A549 (cell line): ENCODE data around the gene ACOT7. TPM values are rescaled to one million over a fixed set of nuclear protein-coding genes. Genes with fewer than 3 reads are reported as not detected.

Source experiments
- ATAC-seq, 2 experiments: fragments of 200-7000 bp in 1 of 2; fragments of >200 bp in 1 of 2; cut with Nextera tagmentation in 1 of 2; cut with Tn5 transposase in 1 of 2; 3 replicates each; pipeline versions ENCODE4 v1.8.0 to v1.9.1; 2018 to 2020; ENCODE audit warnings: mild to moderate bottlenecking in 1 of 2, moderate library complexity in 1 of 2
- CTCF ChIA-PET: fragments of 300-600 bp; sonication (Branson Sonifier 250); formaldehyde crosslinking; extraction: SDS; loops from one replicate; lab custom pipeline; 2021; ENCODE audit warnings: antibody characterized with exemption, inconsistent platforms; lab: Yijun Ruan, JAX
- POLR2A ChIA-PET: fragments of 350-600 bp; formaldehyde crosslinking; extraction: SDS; loops from one replicate; lab custom pipeline; 2021; ENCODE audit warnings: antibody characterized with exemption, inconsistent platforms; lab: Yijun Ruan, JAX
- DNase-seq, 2 experiments: peaks; one replicate each; pipeline versions ENCODE4 v3.0.0 to v3.0.0-alpha.2; 2011 to 2016; ENCODE audit warnings: low read depth in 1 of 2, low spot score in 1 of 2
- FAIRE-seq: peaks from 2 replicates; lab custom pipeline; 2011; peaks lifted over from hg19 to GRCh38; lab: Jason Lieb, UNC
- H3K27ac ChIP-seq, 2 experiments: fragments of >200 bp; sonication (Bioruptor Twin); formaldehyde crosslinking; 3 replicates each; pipeline ENCODE4 v1.5.1; 2016 to 2017
- H3K4me1 ChIP-seq: fragments of >200 bp; sonication (Bioruptor Twin); formaldehyde crosslinking; 3 replicates; pipeline ENCODE4 v1.6.1; 2016
- H3K4me2 ChIP-seq: fragments of >200 bp; sonication (Bioruptor Twin); formaldehyde crosslinking; 3 replicates; pipeline ENCODE4 v1.6.1; 2016
- H3K4me3 ChIP-seq: fragments of >200 bp; sonication (Bioruptor Twin); formaldehyde crosslinking; 3 replicates; pipeline ENCODE4 v1.5.1; 2016
- H3K9me3 ChIP-seq: fragments of >200 bp; sonication (Bioruptor Twin); formaldehyde crosslinking; 3 replicates; pipeline ENCODE4 v1.6.1; 2016
- CBX2 ChIP-seq: fragments of 200-600 bp; sonication (generic); IDR thresholded peaks from 2 replicates; pipeline ENCODE4 v1.6.1; 2016; ENCODE audit warnings: low read depth, mild to moderate bottlenecking, borderline replicate concordance
- EHMT2 ChIP-seq: fragments of 200-600 bp; sonication (generic); IDR thresholded peaks from 2 replicates; pipeline ENCODE4 v1.6.1; 2016; ENCODE audit warnings: antibody characterized with exemption, low read depth, mild to moderate bottlenecking, moderate library complexity
- EP300 ChIP-seq, 2 experiments: fragments of >200 bp; sonication (Bioruptor Twin); formaldehyde crosslinking; IDR thresholded peaks; 2 replicates in 1 of 2; 3 replicates in 1 of 2; pipeline ENCODE4 v1.6.1; 2016 to 2017
- GATA3 ChIP-seq: IDR thresholded peaks from 2 replicates; pipeline ENCODE4 v1.6.1; 2012; ENCODE audit warnings: borderline replicate concordance
- HMGXB4 ChIP-seq: fragments of 250-450 bp; sonication (Bioruptor Pico); IDR thresholded peaks from 2 replicates; pipeline ENCODE4 v1.5.0; 2021; ENCODE audit warnings: mild to moderate bottlenecking, moderate library complexity, borderline replicate concordance
- HOXA7 ChIP-seq: fragments of 250-450 bp; sonication (Bioruptor Pico); IDR thresholded peaks from 2 replicates; pipeline ENCODE4 v1.5.0; 2020; ENCODE audit warnings: mild to moderate bottlenecking, moderate library complexity
- HOXB13 ChIP-seq: fragments of 250-450 bp; sonication (Bioruptor Pico); IDR thresholded peaks from 2 replicates; pipeline ENCODE4 v1.5.0; 2020; ENCODE audit warnings: low read depth, mild to moderate bottlenecking, moderate library complexity
- KDM1A ChIP-seq: fragments of 200-600 bp; sonication (generic); IDR thresholded peaks from 2 replicates; pipeline ENCODE4 v1.6.1; 2016; ENCODE audit warnings: low read depth, mild to moderate bottlenecking
- MAFK ChIP-seq: fragments of 450-650 bp; IDR thresholded peaks from 2 replicates; pipeline ENCODE4 v1.6.1; 2014; ENCODE audit not compliant: partially characterized antibody
- MAX ChIP-seq: IDR thresholded peaks from 2 replicates; pipeline ENCODE4 v1.6.1; 2012
- MAZ ChIP-seq: fragments of 150-350 bp; IDR thresholded peaks from 2 replicates; pipeline ENCODE4 v1.6.1; 2014; ENCODE audit warnings: antibody characterized with exemption, low read depth, low read length, borderline replicate concordance
- NFE2L2 ChIP-seq: fragments of 150-350 bp; conservative IDR thresholded peaks from 2 replicates; pipeline ENCODE4 v1.6.1; 2014; ENCODE audit warnings: low read length
- NPAS2 ChIP-seq: fragments of 250-450 bp; sonication (Bioruptor Pico); IDR thresholded peaks from 2 replicates; pipeline ENCODE4 v1.8.0; 2022; ENCODE audit warnings: mild to moderate bottlenecking, moderate library complexity, borderline replicate concordance
- PBX3 ChIP-seq: IDR thresholded peaks from 2 replicates; pipeline ENCODE4 v1.6.1; 2012
- PHF8 ChIP-seq: fragments of 200-600 bp; sonication (generic); IDR thresholded peaks from 2 replicates; pipeline ENCODE4 v1.6.1; 2016; ENCODE audit warnings: low read depth, mild to moderate bottlenecking, antibody characterized with exemption, moderate library complexity, borderline replicate concordance
- POLR2A ChIP-seq: IDR thresholded peaks from 2 replicates; pipeline ENCODE4 v1.6.1; 2012; ENCODE audit warnings: mild to moderate bottlenecking, low read length
- RCOR1 ChIP-seq: fragments of 150-350 bp; IDR thresholded peaks from 2 replicates; pipeline ENCODE4 v1.6.1; 2014; ENCODE audit warnings: antibody characterized with exemption, low read length, low read depth
- RFX5 ChIP-seq: fragments of 450-650 bp; IDR thresholded peaks from 2 replicates; pipeline ENCODE4 v1.7.1; 2014; ENCODE audit warnings: antibody characterized with exemption, mild to moderate bottlenecking, moderate library complexity
- RNF2 ChIP-seq: fragments of 200-600 bp; sonication (generic); IDR thresholded peaks from 2 replicates; pipeline ENCODE4 v1.6.1; 2016; ENCODE audit warnings: low read depth, mild to moderate bottlenecking, antibody characterized with exemption, moderate library complexity, borderline replicate concordance
- SREBF2 ChIP-seq: fragments of 450-650 bp; IDR thresholded peaks from 2 replicates; pipeline ENCODE4 v1.6.1; 2014; ENCODE audit warnings: mild to moderate bottlenecking, moderate library complexity
- USF2 ChIP-seq: fragments of 450-650 bp; IDR thresholded peaks from 2 replicates; pipeline ENCODE4 v1.6.1; 2014; ENCODE audit warnings: antibody characterized with exemption
- ZFP36 ChIP-seq: fragments of 450-650 bp; IDR thresholded peaks from 2 replicates; pipeline ENCODE4 v1.6.1; 2014; ENCODE audit warnings: borderline replicate concordance; ENCODE audit not compliant: partially characterized antibody
- WGBS: methylation state at CpG from one replicate; pipeline ENCODE4 v1.1.6; 2017; ENCODE audit errors: missing lambda C conversion rate; 5-methylcytosine and 5-hydroxymethylcytosine counted together
- polyA plus RNA-seq, 4 experiments: library from polyadenylated mRNA; depleted of rRNA in 3 of 4; stranded (reverse); fragments of >200 nt; fragmentation: RNase III in 1 of 4; extraction: RNeasy Plus Mini Kit Qiagen cat#74134 plus additional on column Dnase treatment in 1 of 4; gene quantifications; 2 replicates in 3 of 4; 3 replicates in 1 of 4; pipeline ENCODE4 v1.2.3, GENCODE V29; 2011 to 2017

The ACOT7 gene
- polyA plus RNA-seq, 2 of the 4 experiments (the other 2 are of a cell fraction) = 48.0 to 49.6 TPM

- WGBS = 63% methylated on average over 9 of the region's 26 CpGs
- Histone ChIP-seq H3K4me1 (peaks cover 16% of the 10 kb centered on the region), H3K4me2 (no peak overlapping the region), H3K4me3 (no peak overlapping the region), H3K27ac (no peak overlapping the region), H3K9me3 (no peaks in the 10 kb centered on the region)
- CTCF ChIA-PET = interaction anchor here (1.3 to 1.6 kb wide), 2 partner anchors 10 to 23 kb away, joined by 7 to 9 read pairs; no protein-coding TSS in a partner anchor
- no peak for FAIRE-seq
- ATAC-seq = 0 out of 6 replicates have a peak, but pooled peaks of 1 of the 2 experiments have one; percentile 11
- DNase-seq = no peak
- no peak for TF ChIP-seq RCOR1
- TF ChIP-seq HOXB13 (CRISPR knock-in tag) = no peak
- no peak for TF ChIP-seq HOXA7
- TF ChIP-seq RNF2 = no peak
- no peak for TF ChIP-seq NPAS2 (CRISPR knock-in tag)
- no peak for TF ChIP-seq MAX
- TF ChIP-seq RFX5 = no peak
- no peak for TF ChIP-seq GATA3
- no peak for TF ChIP-seq HMGXB4 (CRISPR knock-in tag)
- no peak for TF ChIP-seq KDM1A
- TF ChIP-seq NFE2L2 = no peak
- TF ChIP-seq POLR2A = no peak
- POLR2A ChIA-PET = no interaction called here
Observed at GRCh38 chr1:6427441-6428390, 34.1 kb upstream of the ACOT7 start.

GRCh38 chr1:6426972-6427350, 33.4 kb upstream of the ACOT7 start:
- CTCF ChIA-PET = interaction anchor here (1.1 to 2.7 kb wide), 4 partner anchors 9 to 22 kb away, joined by 3 to 31 read pairs (median 6); no protein-coding TSS in a partner anchor
- no peak for FAIRE-seq
- peaks cover 16% of the 10 kb centered on the region for H3K4me1 ChIP-seq

More at GRCh38 chr1:6426972-6427350, 33.4 kb upstream of the ACOT7 start:
- H3K27ac ChIP-seq = no peak overlapping the region
- no peak overlapping the region for H3K4me3 ChIP-seq
- no peak for DNase-seq
- no peaks in the 10 kb centered on the region for H3K9me3 ChIP-seq
- no peak overlapping the region for H3K4me2 ChIP-seq
- POLR2A ChIA-PET = no interaction called here
- WGBS = 81% methylated on average over 8 of the region's 10 CpGs
- TF ChIP-seq MAFK (no peak), USF2 (no peak), EHMT2 (no peak), SREBF2 (no peak), CBX2 (no peak), EP300 (IDR thresholded peaks at IDR 0.05) (no peak), PBX3 (no peak), MAZ (no peak), ZFP36 (no peak), PHF8 (no peak)
- no peak for ATAC-seq
